ENCODE data around the gene DHCR24. TPM values are rescaled to one million over a fixed set of nuclear protein-coding genes. Genes with fewer than 3 reads are reported as not detected.

Gene DHCR24
- total and polyA plus RNA-seq, 2 of the 13 experiments (the other 11 are each of a cell fraction or from before 2014, with no cell fraction given): 374 to 448 TPM

- TF ChIP-seq, protein P1, sequence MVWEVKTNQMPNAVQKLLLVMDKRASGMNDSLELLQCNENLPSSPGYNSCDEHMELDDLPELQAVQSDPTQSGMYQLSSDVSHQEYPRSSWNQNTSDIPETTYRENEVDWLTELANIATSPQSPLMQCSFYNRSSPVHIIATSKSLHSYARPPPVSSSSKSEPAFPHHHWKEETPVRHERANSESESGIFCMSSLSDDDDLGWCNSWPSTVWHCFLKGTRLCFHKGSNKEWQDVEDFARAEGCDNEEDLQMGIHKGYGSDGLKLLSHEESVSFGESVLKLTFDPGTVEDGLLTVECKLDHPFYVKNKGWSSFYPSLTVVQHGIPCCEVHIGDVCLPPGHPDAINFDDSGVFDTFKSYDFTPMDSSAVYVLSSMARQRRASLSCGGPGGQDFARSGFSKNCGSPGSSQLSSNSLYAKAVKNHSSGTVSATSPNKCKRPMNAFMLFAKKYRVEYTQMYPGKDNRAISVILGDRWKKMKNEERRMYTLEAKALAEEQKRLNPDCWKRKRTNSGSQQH (CRISPR knock-in tag; IDR thresholded peaks at IDR 0.05; ENCODE audit: low read depth): 0 out of 2 replicates have a peak, but pooled peaks have one; percentile 10
- no peak for TF ChIP-seq ATAD3A (CRISPR knock-in tag; IDR thresholded peaks at IDR 0.05)
- TF ChIP-seq ZNF788 (CRISPR knock-in tag; IDR thresholded peaks at IDR 0.05; ENCODE audit: borderline replicate concordance): 0 out of 2 replicates have a peak, but pooled peaks have one; percentile 5
- TF ChIP-seq, protein P2, sequence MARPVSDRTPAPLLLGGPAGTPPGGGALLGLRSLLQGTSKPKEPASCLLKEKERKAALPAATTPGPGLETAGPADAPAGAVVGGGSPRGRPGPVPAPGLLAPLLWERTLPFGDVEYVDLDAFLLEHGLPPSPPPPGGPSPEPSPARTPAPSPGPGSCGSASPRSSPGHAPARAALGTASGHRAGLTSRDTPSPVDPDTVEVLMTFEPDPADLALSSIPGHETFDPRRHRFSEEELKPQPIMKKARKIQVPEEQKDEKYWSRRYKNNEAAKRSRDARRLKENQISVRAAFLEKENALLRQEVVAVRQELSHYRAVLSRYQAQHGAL (CRISPR knock-in tag; IDR thresholded peaks at IDR 0.05; ENCODE audit: not compliant biosample characterization): no peak
- peak in 1 of 2 experiments; percentile 40; a peak in 2 of 4 replicates for TF ChIP-seq POLR2A (IDR thresholded peaks at IDR 0.05; ENCODE audit: insufficient read depth in 1 of 2, low read depth in 2 of 2, low read length in 2 of 2)
- TF ChIP-seq PRMT3 (CRISPR knock-in tag; IDR thresholded peaks at IDR 0.05; ENCODE audit: borderline replicate concordance, low read depth): no peak
- no peak for TF ChIP-seq MIXL1 (CRISPR knock-in tag; IDR thresholded peaks at IDR 0.05)
Measured at GRCh38 chr1:54885807-54886723, 930 bp downstream of the DHCR24 start (continued).

DNA sequence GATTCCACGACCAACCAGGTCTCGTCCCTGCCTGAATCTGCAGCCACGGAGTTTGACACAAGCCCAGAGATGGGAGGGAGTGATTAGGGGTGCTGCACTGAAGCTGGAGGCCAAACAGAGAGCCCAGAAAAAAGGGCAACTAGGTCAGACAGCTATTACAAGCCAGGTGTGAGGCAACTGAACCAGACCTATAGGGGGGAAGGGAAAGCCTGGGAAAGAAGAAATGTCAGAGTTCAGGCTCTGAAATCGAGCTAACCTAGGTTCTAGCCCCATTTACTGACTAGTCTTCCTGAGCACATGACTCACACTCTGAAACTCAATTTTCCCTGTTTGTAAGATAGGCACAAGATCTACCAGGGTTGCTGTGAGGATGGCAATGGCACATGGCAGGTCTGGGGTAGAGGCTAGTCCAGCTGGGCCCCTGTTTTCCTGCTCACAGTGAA lies 1.7 kb downstream of the DHCR24 start:
- peak overlapping the region; percentile 100 for H3K4me2 ChIP-seq (ENCODE audit: low read depth, low read length)
- H2AFZ ChIP-seq (ENCODE audit: low read length): no peak overlapping the region
- H3K27ac ChIP-seq (ENCODE audit: extremely low read length, insufficient read depth, low read length): peak overlapping the region; percentile 99
- no TSS peak for BruUV-seq (replicated peaks)
- H3K36me3 ChIP-seq (replicated peaks in 1 of 2; ENCODE audit: control insufficient read depth in 1 of 2, insufficient read depth in 2 of 2, low read length in 2 of 2): peaks cover 7 to 49% of the 10 kb centered on the region in 2 experiments
- in situ Hi-C loops (cut with HindIII; ENCODE audit: extremely low pct_ligation_motif_present, low pct_unique_long_range_greater_than_20kb) (no loop called here), intact Hi-C loops (cut with micrococcal nuclease; ENCODE audit: unreplicated experiment) (loop anchor here (5.0 kb wide), 1 partner anchor 38 kb away; no protein-coding TSS in a partner anchor)
- H3K27me3 ChIP-seq (ENCODE audit: control insufficient read depth in 1 of 2, insufficient read depth in 2 of 2, low read length in 2 of 2): no peaks in the 10 kb centered on the region; a peak in 1 of 5 replicates
- DNase-seq (ENCODE audit: low spot score): no peak
- no peak for FAIRE-seq
- H3K9ac ChIP-seq (ENCODE audit: insufficient read depth, low read depth, low read length): peak overlapping the region; percentile 98
- POLR2A ChIA-PET: interaction anchor here (0.7 to 11.2 kb wide), 8 partner anchors 10 to 60 kb away, joined by 3 to 364 read pairs (median 45); no protein-coding TSS in a partner anchor
- CTCF ChIA-PET (ENCODE audit: low intra/inter-chr PET ratio, low total read pairs): no interaction called here
- 0% methylated on average over 4 of the region's 4 CpGs for WGBS (ENCODE audit: low lambda C conversion rate)
- peaks cover 74% of the 10 kb centered on the region for H3K79me2 ChIP-seq (ENCODE audit: insufficient read depth, low read length)
- H3K4me3 ChIP-seq (replicated peaks in 1 of 3; ENCODE audit: insufficient read depth in 1 of 3, low read depth in 2 of 3, low read length in 3 of 3): peak overlapping the region; percentile 93 to 99 (median 98)
- peaks cover 75% of the 10 kb centered on the region for H3K4me1 ChIP-seq (ENCODE audit: insufficient read depth, low read length)
- H3K9me3 ChIP-seq (ENCODE audit: low read length): no peaks in the 10 kb centered on the region
- no peak for ATAC-seq
- H4K20me1 ChIP-seq (ENCODE audit: insufficient read depth, low read length): peaks cover 63% of the 10 kb centered on the region
- TF ChIP-seq TGIF2 (CRISPR knock-in tag; IDR thresholded peaks at IDR 0.05) (peak; percentile 41; the same call in 1 of the 2 replicates), ZNF556 (CRISPR knock-in tag; IDR thresholded peaks at IDR 0.05; ENCODE audit: borderline replicate concordance) (0 out of 2 replicates have a peak, but pooled peaks have one; percentile 30), SIN3A (IDR thresholded peaks at IDR 0.05; ENCODE audit: borderline replicate concordance, low read depth, low read length) (peak; percentile 34; the same call in 1 of the 2 replicates), SALL1 (CRISPR knock-in tag; IDR thresholded peaks at IDR 0.05) (peak; percentile 37; the same call in 1 of the 2 replicates), RARA (CRISPR knock-in tag; IDR thresholded peaks at IDR 0.05) (0 out of 2 replicates have a peak, but pooled peaks have one; percentile 8), WIZ (CRISPR knock-in tag; IDR thresholded peaks at IDR 0.05) (no peak)
- TF ChIP-seq, protein P3, sequence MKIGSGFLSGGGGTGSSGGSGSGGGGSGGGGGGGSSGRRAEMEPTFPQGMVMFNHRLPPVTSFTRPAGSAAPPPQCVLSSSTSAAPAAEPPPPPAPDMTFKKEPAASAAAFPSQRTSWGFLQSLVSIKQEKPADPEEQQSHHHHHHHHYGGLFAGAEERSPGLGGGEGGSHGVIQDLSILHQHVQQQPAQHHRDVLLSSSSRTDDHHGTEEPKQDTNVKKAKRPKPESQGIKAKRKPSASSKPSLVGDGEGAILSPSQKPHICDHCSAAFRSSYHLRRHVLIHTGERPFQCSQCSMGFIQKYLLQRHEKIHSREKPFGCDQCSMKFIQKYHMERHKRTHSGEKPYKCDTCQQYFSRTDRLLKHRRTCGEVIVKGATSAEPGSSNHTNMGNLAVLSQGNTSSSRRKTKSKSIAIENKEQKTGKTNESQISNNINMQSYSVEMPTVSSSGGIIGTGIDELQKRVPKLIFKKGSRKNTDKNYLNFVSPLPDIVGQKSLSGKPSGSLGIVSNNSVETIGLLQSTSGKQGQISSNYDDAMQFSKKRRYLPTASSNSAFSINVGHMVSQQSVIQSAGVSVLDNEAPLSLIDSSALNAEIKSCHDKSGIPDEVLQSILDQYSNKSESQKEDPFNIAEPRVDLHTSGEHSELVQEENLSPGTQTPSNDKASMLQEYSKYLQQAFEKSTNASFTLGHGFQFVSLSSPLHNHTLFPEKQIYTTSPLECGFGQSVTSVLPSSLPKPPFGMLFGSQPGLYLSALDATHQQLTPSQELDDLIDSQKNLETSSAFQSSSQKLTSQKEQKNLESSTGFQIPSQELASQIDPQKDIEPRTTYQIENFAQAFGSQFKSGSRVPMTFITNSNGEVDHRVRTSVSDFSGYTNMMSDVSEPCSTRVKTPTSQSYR (CRISPR knock-in tag; IDR thresholded peaks at IDR 0.05; ENCODE audit: borderline replicate concordance): 0 out of 2 replicates have a peak, but pooled peaks have one; percentile 16

Data from HepG2 (cell line).